ENCODE results near the gene RPH3AL.
"Not testable (repeated sequence)": the region's sequence is repeated elsewhere in the genome, so short reads cannot be mapped to it uniquely, and the experiment has no call there.

RPH3AL gene

DNA sequence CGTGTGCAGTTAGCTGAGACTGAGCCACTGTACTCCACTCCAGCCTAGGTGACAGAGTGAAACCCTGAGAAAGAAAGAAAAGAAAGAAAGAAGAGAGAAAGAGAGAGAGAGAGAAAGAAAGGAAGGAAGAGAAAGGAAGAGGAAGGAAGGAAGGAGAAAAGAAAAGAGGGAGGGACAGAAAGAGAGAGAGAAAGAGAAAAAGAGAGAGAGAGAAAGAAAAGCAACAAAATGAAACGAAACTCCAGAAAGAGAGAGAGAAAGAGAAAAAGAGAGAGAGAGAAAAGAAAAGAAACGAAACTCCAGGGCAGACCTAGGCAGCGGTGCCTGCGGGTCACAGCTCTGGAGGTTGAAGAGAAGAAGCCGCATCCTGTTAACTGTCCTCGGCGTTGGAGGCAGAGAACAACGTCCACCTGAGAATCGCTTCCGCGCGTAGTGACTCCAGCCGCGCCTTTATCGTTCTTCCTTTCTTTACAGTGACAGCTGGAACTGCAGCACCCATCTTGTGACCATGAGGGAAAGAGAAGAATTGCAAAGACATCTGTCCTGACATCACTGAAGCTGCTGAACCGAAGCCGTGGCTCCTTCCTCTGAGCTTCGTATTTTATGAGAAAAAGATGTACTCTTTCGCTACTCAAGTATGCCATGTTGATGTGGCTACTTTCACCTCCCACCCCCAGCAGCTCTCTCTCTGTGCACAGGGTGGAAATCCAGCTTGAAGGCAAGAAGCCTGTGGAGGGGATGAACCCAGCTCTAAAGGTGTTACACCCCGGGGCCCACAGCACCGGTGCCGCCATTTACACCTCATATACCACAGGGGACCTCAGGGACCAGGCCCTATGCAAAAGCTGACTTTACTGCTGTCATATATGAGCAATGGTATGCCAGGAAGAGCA lies 114.3 kb downstream of the RPH3AL start:
- DNase-seq (ENCODE audit: low read depth, low spot score): no peak

- no peak for DNase-seq (ENCODE audit: low read depth, low spot score)
Observed at GRCh38 chr17:237406-237955, 115.1 kb downstream of the RPH3AL start.

DNA sequence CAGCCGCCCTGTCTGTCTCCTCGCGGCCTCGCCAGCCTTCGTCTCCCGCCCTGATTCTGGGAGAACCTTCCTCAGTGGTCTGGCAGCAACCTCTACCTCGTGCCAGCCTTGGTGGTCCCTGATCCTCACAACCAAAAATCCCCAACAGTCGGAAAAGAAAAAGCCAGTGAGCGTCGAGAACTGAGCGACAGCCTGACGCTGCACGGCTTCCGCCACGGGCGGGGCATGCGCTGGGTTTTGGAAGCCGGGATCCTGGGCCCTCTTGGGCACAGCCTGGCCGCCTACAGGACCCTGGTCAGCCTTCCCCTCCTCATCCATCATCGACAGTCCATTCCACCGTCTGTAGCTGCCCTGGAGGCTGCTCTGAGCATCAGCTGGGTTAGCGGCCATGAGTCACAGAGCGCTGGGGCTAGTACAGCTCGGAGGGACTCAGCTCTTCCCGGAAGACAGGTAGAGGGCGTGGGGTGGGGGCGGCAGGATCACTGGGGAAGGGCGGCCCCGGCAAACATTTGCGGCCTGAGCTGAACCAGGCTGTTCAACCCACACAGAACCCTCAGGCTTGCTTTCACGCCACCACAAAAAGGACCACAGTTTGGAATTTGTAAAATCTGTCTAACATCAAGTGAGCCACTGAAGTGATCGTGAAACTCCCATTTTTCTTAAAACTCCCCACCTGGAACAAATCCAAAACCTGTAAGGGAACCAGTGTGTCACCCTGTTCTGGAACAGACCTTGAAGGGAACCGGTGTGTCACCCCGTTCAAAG lies 115.8 kb downstream of the RPH3AL start:
- DNase-seq (ENCODE audit: low read depth, low spot score): no peak

GRCh38 chr17:235831-236640 lies 116.6 kb downstream of the RPH3AL start:
- no peak for DNase-seq (ENCODE audit: low read depth, low spot score)

DNA sequence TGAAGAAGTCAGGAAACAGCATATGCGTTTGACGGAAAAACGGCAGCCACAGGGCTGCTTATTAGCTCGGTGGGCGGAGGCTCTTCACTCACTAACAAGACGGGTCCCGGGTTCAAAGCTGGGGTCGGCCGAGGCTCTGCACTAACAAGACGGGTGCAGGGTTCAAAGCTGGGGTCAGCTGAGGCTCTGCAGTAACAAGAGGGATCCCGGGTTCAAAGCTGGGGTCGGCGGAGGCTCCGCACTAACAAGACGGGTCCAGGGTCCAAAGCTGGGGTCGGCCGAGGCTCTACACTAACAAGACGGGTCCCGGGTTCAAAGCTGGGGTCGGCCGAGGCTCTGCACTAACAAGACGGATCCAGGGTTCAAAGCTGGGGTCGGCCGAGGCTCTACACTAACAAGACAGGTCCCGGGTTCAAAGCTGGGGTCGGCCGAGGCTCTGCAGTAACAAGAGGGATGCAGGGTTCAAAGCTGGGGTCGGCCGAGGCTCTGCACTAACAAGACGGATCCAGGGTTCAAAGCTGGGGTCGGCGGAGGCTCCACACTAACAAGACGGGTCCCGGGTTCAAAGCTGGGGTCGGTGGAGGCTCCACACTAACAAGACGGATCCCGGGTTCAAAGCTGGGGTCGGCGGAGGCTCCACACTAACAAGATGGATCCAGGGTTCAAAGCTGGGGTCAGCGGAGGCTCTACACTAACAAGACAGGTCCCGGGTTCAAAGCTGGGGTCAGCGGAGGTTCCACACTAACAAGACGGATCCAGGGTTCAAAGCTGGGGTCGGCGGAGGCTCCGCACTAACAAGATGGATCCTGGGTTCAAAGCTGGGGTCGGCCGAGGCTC lies 117.4 kb downstream of the RPH3AL start:
- DNase-seq (ENCODE audit: low read depth, low spot score): not testable (repeated sequence)

GRCh38 chr17:234163-234993 lies 118.2 kb downstream of the RPH3AL start:
- DNase-seq (ENCODE audit: low read depth, low spot score): not testable (repeated sequence)

DNA sequence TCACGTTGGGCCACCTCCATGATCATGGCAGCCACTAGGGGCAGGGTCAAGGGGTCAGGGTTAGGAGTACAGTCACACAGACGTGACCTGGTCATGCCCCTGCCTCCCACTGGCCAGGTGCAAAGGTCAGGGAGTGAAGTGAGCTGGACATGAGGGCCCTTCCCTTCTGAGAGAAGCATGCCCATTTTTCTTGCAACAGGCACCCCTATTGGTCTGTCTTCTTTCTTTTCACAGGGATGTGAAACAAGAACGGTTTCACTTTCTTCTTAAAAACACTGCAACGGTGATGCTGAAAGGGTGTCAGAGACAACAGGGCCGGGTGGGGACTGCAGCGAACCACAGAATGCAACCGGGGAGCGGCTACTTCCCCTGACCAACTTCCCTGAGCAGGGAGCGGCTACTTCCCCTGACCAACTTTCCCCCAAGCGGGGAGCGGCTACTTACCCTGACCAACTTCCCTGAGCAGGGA lies 119.1 kb downstream of the RPH3AL start:
- DNase-seq (ENCODE audit: low read depth, low spot score): no peak

GRCh38 chr17:231966-232807 lies 120.4 kb downstream of the RPH3AL start:
- no peak for DNase-seq (ENCODE audit: low read depth, low spot score)

GRCh38 chr17:231191-231965 lies 121.2 kb downstream of the RPH3AL start:
- no peak for DNase-seq (ENCODE audit: low read depth, low spot score)

GRCh38 chr17:230395-230770 lies 122.2 kb downstream of the RPH3AL start:
- no peak for DNase-seq (ENCODE audit: low read depth, low spot score)

DNA sequence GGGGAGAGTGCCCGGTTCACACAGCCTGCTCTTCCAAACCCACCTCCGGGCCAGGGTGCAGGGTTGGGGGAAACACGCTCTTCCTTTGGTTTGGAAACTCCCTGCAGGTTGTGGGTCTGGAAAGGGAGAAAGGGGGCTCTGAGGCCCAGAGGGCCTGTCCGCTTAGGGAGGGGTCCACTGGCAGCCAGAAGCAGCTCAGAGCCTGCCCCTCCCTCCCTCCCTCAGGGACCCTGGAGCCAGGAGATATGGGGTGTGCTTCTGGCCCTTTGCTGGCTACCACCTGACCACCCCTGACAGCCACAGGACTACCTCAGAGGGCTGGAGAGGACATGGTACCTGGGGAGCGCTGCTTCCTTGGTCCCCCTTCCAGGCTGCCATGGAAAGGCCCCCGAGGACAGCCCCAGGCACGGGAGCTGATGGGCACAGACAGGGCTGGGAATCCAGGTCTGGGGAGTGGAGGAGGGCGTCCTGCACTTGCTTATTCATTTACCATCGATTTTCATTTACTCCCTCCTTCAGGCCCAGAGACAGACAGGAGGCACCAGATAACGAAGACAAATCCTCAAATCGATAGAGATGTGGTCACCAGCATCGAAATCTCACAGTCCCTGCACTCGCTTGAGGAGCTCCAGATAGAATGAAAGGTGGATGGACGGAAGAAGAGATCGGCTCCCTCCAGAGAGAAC lies 122.8 kb downstream of the RPH3AL start:
- DNase-seq (ENCODE audit: low read depth, low spot score): no peak

- no peak for DNase-seq (ENCODE audit: low read depth, low spot score)
Observed at GRCh38 chr17:228951-229708, 123.5 kb downstream of the RPH3AL start.

DNA sequence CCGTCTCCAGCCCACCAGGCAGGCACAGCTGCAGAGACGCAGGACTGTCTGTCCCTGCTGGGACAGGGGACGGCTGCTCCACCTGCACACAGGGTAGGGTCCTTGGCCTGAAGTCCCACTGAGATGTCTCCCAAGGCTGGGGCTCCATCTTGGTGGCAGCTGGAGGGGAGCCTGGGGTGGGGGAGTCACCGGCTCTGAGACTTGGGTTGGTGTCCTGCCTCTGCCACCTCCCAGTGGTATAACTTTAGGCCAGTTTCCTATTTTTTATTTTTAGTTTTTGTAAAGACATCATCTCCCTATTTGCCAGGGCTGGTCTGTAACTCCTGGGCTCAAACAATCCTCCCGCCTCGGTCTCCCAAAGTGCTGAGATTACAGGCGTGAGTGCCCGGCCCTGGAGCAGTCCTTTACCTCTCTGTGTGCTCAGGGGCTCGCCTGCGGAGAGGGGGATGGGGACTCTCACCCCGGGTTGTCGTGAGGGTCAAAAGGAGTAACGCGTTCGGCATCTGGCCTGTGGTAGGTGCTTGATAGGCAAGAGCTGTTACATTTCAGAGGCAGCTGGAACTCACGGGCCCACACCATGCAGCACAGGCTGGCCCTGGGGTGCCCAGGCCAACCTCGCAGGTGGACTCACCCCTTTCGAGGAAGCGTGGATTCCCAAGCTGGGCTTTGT lies 124.5 kb downstream of the RPH3AL start:
- no peak for DNase-seq (ENCODE audit: low read depth, low spot score)

GRCh38 chr17:227078-227945 lies 125.3 kb downstream of the RPH3AL start:
- no peak for DNase-seq (ENCODE audit: low read depth, low spot score)
